Lower lobe of right lung (tissue), 2 donors: ENCODE data around the gene MEF2B. TPM values are rescaled to one million over a fixed set of nuclear protein-coding genes. Genes with fewer than 3 reads are reported as not detected.
"Not testable (repeated sequence)": the region's sequence is repeated elsewhere in the genome, so short reads cannot be mapped to it uniquely, and the experiment has no call there.

Source experiments
- ATAC-seq, 2 donors: fragments of 200-7000 bp; cut with Tn5 transposase; one replicate each; pipeline ENCODE4 v1.9.1; 2020 to 2022; ENCODE audit warnings: mild to moderate bottlenecking in 2 of 2, moderate library complexity in 2 of 2
- DNase-seq: peaks from one replicate; pipeline ENCODE4 v3.0.0-alpha.2; 2020
- H3K27ac ChIP-seq: fragments of 200-600 bp; one replicate; pipeline ENCODE4 v1.8.0; 2022
- H3K27me3 ChIP-seq: fragments of 200-600 bp; one replicate; pipeline ENCODE4 v1.8.0; 2022; ENCODE audit warnings: low read depth
- H3K36me3 ChIP-seq: fragments of 200-600 bp; one replicate; pipeline ENCODE4 v1.8.0; 2022; ENCODE audit warnings: mild to moderate bottlenecking
- H3K4me1 ChIP-seq: fragments of 200-600 bp; one replicate; pipeline ENCODE4 v1.8.0; 2022
- H3K4me3 ChIP-seq: fragments of 200-600 bp; one replicate; pipeline ENCODE4 v1.8.0; 2022; ENCODE audit warnings: mild to moderate bottlenecking
- H3K9me3 ChIP-seq: fragments of 200-600 bp; one replicate; pipeline ENCODE4 v1.8.0; 2022
- intact Hi-C: fragments of 100-400 bp; cut with DNase I; formaldehyde crosslinking; loops from one replicate; pipeline ENCODE4 v1.11.0; 2022
- total RNA-seq: library from RNA; stranded (reverse); fragmentation: NEBNext Ultra II Directional; extraction: Animal tissue kit (Norgen Biotek cat#: 25700); gene quantifications from one replicate; pipeline ENCODE4 v1.2.1, GENCODE V29; 2021
- TF ChIP-seq, protein P1 (sequence below): fragments of 200-600 bp; IDR thresholded peaks from one replicate; pipeline ENCODE4 v1.8.0; 2022; ENCODE audit warnings: antibody characterized with exemption, mild to moderate bottlenecking
- donor health status: DM: no; HTN: yes; CAD: no; lungs with severe emphysema.

The MEF2B gene
- total RNA-seq, 1 donor from 2014 or later = 2.7 TPM

GRCh38 chr19:19179548-19180441 lies 9.7 kb upstream of the MEF2B start:
- Histone ChIP-seq H3K4me1 (no peaks in the 10 kb centered on the region), H3K9me3 (peaks cover 6% of the 10 kb centered on the region), H3K36me3 (peaks cover 61% of the 10 kb centered on the region), H3K27me3 (no peaks in the 10 kb centered on the region), H3K4me3 (no peak overlapping the region), H3K27ac (no peak overlapping the region)
- DNase-seq = no peak
- TF ChIP-seq, protein P1, sequence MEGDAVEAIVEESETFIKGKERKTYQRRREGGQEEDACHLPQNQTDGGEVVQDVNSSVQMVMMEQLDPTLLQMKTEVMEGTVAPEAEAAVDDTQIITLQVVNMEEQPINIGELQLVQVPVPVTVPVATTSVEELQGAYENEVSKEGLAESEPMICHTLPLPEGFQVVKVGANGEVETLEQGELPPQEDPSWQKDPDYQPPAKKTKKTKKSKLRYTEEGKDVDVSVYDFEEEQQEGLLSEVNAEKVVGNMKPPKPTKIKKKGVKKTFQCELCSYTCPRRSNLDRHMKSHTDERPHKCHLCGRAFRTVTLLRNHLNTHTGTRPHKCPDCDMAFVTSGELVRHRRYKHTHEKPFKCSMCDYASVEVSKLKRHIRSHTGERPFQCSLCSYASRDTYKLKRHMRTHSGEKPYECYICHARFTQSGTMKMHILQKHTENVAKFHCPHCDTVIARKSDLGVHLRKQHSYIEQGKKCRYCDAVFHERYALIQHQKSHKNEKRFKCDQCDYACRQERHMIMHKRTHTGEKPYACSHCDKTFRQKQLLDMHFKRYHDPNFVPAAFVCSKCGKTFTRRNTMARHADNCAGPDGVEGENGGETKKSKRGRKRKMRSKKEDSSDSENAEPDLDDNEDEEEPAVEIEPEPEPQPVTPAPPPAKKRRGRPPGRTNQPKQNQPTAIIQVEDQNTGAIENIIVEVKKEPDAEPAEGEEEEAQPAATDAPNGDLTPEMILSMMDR = no peak
- no peak for ATAC-seq
- intact Hi-C loops = no loop called here

DNA sequence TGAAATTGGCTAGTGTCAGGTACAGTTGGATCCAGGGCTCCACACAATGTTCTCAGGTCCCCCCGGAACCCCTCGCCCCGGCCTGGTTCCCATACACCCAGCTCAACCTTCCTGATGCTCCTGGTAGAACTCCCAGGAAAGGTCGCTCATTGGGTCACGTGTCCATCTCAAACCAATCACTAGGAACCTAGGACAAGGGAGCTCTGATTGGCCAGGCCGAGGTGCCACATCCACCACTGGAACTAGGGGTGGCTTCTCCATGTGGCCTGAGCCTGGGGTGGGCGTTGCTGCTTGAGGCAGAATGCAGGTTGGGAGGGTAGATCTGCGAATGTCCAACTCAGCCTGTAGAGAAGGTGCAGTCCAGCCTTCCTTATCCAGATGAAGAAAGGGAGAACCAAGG lies 6.9 kb upstream of the MEF2B start:
- DNase-seq (no peak), ATAC-seq (no peak)
- no peaks in the 10 kb centered on the region for H3K27me3 ChIP-seq
- H3K4me1 ChIP-seq = no peaks in the 10 kb centered on the region
- peaks cover 53% of the 10 kb centered on the region for H3K36me3 ChIP-seq
- H3K27ac ChIP-seq = no peak overlapping the region
- H3K4me3 ChIP-seq = no peak overlapping the region
- TF ChIP-seq, protein P1 = no peak
- peaks cover 6% of the 10 kb centered on the region for H3K9me3 ChIP-seq
- intact Hi-C loops = no loop called here

DNA sequence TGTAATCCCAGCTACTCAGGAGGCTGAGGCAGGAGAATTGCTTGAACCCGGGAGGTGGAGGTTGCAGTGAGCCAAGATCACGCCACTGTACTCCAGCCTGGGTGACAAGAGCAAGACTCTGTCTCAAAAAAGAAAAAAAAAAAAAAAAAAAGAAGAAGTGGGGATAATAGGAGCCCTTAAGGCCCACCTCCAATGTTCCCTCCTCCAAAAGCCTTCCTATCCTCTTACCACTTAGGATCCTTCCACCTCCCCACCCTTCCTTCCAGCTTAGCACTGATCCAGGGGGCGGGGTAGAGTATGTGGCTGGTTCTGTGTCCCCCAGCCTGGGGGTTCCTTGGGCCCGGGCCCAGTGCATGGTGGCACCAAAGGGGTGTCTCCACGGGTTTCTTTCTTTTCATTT lies 3.2 kb upstream of the MEF2B start:
- intact Hi-C loops, DNase-seq, H3K4me1 ChIP-seq, H3K9me3 ChIP-seq, H3K27me3 ChIP-seq, H3K27ac ChIP-seq, H3K4me3 ChIP-seq, ATAC-seq: not testable (repeated sequence)
- peaks cover 21% of the 10 kb centered on the region for H3K36me3 ChIP-seq

GRCh38 chr19:19171821-19172532 lies 1.9 kb upstream of the MEF2B start:
- intact Hi-C loops = no loop called here
- TF ChIP-seq, protein P1 = no peak
- Histone ChIP-seq H3K36me3 (peaks cover 13% of the 10 kb centered on the region), H3K27ac (no peak overlapping the region), H3K27me3 (no peaks in the 10 kb centered on the region), H3K9me3 (no peaks in the 10 kb centered on the region), H3K4me3 (no peak overlapping the region), H3K4me1 (peaks cover 7% of the 10 kb centered on the region)
- ATAC-seq = no peak
- no peak for DNase-seq

GRCh38 chr19:19170873-19171672 lies 1.0 kb upstream of the MEF2B start:
- peaks cover 7% of the 10 kb centered on the region for H3K4me1 ChIP-seq
- no peaks in the 10 kb centered on the region for H3K9me3 ChIP-seq
- no peaks in the 10 kb centered on the region for H3K27me3 ChIP-seq
- TF ChIP-seq, protein P1 = no peak
- intact Hi-C loops = no loop called here
- H3K36me3 ChIP-seq = peaks cover 6% of the 10 kb centered on the region
- H3K27ac ChIP-seq = no peak overlapping the region
- no peak overlapping the region for H3K4me3 ChIP-seq
- no peak for DNase-seq
- ATAC-seq = no peak
